Calu3 (cell line): ENCODE measurements around the gene NEDD4L. TPM values are rescaled to one million over a fixed set of nuclear protein-coding genes. Genes with fewer than 3 reads are reported as not detected.

Source experiments
- BruUV-seq: library from RNA; stranded (reverse); fragments of 400-500 nt; replicated peaks from 2 replicates; lab custom pipeline; 2021; lab: Mats Ljungman, UMichigan
- CTCF ChIA-PET: fragments of 300-600 bp; sonication (Branson Sonifier 250); formaldehyde crosslinking; loops from one replicate; lab custom pipeline; 2022; ENCODE audit warnings: antibody characterized with exemption; lab: Charles Lee
- DNase-seq: peaks from one replicate; pipeline ENCODE4 v3.0.0; 2022
- H3K27ac Mint-ChIP-seq: one replicate; pipeline ENCODE4 v1.8.0; 2022; ENCODE audit warnings: mixed read lengths; ENCODE audit not compliant: unreplicated experiment
- H3K27me3 Mint-ChIP-seq: one replicate; pipeline ENCODE4 v1.8.0; 2022; ENCODE audit warnings: mixed read lengths; ENCODE audit not compliant: unreplicated experiment
- H3K36me3 Mint-ChIP-seq: one replicate; pipeline ENCODE4 v1.8.0; 2022; ENCODE audit warnings: mild to moderate bottlenecking, moderate library complexity, mixed read lengths; ENCODE audit not compliant: insufficient read depth, unreplicated experiment
- H3K4me1 Mint-ChIP-seq: one replicate; pipeline ENCODE4 v1.8.0; 2022; ENCODE audit warnings: mild to moderate bottlenecking, low read depth, mixed read lengths; ENCODE audit not compliant: unreplicated experiment
- H3K4me3 Mint-ChIP-seq: one replicate; pipeline ENCODE4 v1.8.0; 2022; ENCODE audit warnings: mild to moderate bottlenecking, low read depth, moderate library complexity, mixed read lengths; ENCODE audit not compliant: unreplicated experiment
- H3K9me3 Mint-ChIP-seq: one replicate; pipeline ENCODE4 v1.8.0; 2022; ENCODE audit warnings: low read depth, mixed read lengths; ENCODE audit not compliant: unreplicated experiment
- intact Hi-C: fragments of 100-400 bp; cut with micrococcal nuclease; formaldehyde crosslinking; loops from one replicate; pipeline ENCODE4 v1.10.0; 2022; ENCODE audit not compliant: unreplicated experiment
- total RNA-seq: library from RNA; stranded (reverse); gene quantifications from 2 replicates; pipeline ENCODE4 v1.2.3, GENCODE V29; 2022
- TF ChIP-seq, protein P1 (sequence below): fragments of 200-600 bp; IDR thresholded peaks from one replicate; pipeline ENCODE4 v1.8.0; 2022; ENCODE audit warnings: antibody characterized with exemption; ENCODE audit not compliant: unreplicated experiment

NEDD4L gene
- total RNA-seq, 1 experiment from 2014 or later: 213 TPM

DNA sequence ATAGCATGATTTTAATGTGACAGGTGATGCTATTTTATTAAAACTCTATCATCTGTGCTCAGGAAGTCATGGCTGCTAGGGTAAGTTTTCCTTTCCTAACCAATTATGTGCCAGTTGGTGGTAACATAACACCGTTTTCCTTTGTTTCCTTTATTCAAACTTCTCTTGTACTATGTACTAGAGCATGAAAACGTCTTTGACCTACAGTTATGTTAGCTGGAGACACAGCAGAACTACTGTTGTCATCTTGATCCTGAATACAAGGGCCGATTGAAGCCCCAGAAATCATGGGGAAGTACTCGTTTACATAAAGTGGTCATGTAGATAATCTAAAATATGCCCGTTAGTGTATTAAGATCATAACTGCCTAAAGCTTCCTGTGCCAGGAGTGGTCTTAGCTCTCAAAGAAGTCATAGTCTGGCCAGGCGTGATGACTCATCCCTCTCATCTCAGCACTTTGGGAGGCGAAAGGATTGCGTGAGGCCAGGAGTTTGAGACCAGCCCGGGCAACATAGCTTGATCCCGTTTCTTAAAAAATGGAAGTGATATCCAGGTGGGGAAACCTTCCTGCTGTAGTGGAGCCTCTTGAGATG lies 20.5 kb downstream of the NEDD4L start:
- H3K27me3 Mint-ChIP-seq: no peaks in the 10 kb centered on the region
- TF ChIP-seq, protein P1, sequence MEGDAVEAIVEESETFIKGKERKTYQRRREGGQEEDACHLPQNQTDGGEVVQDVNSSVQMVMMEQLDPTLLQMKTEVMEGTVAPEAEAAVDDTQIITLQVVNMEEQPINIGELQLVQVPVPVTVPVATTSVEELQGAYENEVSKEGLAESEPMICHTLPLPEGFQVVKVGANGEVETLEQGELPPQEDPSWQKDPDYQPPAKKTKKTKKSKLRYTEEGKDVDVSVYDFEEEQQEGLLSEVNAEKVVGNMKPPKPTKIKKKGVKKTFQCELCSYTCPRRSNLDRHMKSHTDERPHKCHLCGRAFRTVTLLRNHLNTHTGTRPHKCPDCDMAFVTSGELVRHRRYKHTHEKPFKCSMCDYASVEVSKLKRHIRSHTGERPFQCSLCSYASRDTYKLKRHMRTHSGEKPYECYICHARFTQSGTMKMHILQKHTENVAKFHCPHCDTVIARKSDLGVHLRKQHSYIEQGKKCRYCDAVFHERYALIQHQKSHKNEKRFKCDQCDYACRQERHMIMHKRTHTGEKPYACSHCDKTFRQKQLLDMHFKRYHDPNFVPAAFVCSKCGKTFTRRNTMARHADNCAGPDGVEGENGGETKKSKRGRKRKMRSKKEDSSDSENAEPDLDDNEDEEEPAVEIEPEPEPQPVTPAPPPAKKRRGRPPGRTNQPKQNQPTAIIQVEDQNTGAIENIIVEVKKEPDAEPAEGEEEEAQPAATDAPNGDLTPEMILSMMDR: no peak
- H3K9me3 Mint-ChIP-seq: no peaks in the 10 kb centered on the region
- CTCF ChIA-PET: interaction anchor here (1.4 kb wide), 2 partner anchors 10 to 21 kb away, joined by 4 to 5 read pairs; no protein-coding TSS in a partner anchor
- no TSS peak for BruUV-seq
- H3K36me3 Mint-ChIP-seq: peaks cover 7% of the 10 kb centered on the region
- H3K4me1 Mint-ChIP-seq: peaks cover 31% of the 10 kb centered on the region
- intact Hi-C loops: no loop called here
- no peak for DNase-seq
- H3K27ac Mint-ChIP-seq: no peak overlapping the region
- no peak overlapping the region for H3K4me3 Mint-ChIP-seq

DNA sequence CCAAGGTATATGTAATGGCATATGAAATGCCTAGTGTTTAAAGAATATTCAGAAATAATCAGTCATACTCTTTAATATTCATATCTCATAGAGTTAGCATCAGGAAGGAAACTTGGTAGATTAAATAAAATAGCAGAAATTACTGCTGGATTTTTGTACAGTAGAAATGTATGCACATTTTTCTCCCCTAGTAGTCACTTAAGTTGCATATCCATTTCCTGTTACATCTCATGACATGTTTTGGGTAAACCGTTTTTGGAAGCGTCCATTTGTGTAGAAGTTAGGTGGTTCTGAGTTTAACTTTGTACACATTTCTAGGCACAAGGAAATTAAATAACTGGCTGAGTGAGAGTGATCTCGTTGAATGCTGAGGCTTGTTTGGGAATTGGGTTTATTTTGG lies 21.9 kb downstream of the NEDD4L start:
- Mint-ChIP-seq H3K9me3 (no peaks in the 10 kb centered on the region), H3K4me3 (no peak overlapping the region), H3K36me3 (peaks cover 7% of the 10 kb centered on the region), H3K27ac (no peak overlapping the region), H3K4me1 (peaks cover 25% of the 10 kb centered on the region), H3K27me3 (no peaks in the 10 kb centered on the region)
- no peak for DNase-seq
- intact Hi-C loops: no loop called here
- BruUV-seq: no TSS peak
- CTCF ChIA-PET: no interaction called here
- TF ChIP-seq, protein P1: no peak

DNA sequence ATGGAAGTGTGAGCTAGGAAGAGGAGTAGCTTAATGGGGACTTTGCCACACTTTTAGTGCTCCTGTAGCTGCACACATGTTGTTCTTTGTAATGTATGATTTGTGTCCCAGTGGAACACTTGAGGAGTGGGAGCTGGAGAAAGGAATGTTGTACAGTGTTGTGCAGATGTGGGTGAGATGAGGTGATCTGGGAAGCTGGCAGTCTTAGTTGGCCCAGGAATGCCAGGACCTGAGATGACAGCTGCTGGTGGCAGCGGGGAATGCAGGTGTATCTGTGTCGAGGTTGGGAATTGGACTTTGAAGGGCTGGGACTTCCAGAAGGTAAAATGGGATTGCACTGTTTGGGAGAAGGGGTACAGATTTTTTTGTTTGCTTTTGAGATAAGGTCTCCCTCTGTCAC lies 23.6 kb downstream of the NEDD4L start:
- H3K4me1 Mint-ChIP-seq: peaks cover 34% of the 10 kb centered on the region
- CTCF ChIA-PET: interaction anchor here (0.6 to 0.7 kb wide), 2 partner anchors 579 to 846 kb away, joined by 3 to 4 read pairs; no protein-coding TSS in a partner anchor
- H3K27ac Mint-ChIP-seq: no peak overlapping the region
- no peaks in the 10 kb centered on the region for H3K9me3 Mint-ChIP-seq
- peaks cover 5% of the 10 kb centered on the region for H3K36me3 Mint-ChIP-seq
- BruUV-seq: no TSS peak
- intact Hi-C loops: no loop called here
- TF ChIP-seq, protein P1: peak; percentile 16
- no peaks in the 10 kb centered on the region for H3K27me3 Mint-ChIP-seq
- H3K4me3 Mint-ChIP-seq: no peak overlapping the region
- no peak for DNase-seq

DNA sequence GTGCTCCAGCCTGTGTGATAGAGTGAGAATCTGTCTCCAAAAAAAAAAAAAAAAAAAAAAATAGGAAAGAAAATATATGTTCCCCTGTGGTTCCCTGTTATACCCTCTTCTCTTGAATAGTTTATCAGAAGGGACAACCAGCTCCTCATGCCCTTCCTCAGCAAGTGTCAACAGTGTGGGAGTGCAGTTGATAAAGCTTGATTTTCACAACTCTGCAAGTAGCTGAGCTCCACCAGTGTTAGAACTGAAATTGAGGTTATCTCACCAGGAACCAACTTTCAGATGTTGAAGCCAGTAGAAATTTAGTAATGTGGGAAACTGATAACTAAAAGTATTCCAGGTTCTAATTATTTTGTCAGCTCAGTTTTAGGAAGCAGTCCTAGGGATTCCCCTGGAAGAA lies 25.1 kb downstream of the NEDD4L start:
- H3K9me3 Mint-ChIP-seq: no peaks in the 10 kb centered on the region
- intact Hi-C loops: no loop called here
- peaks cover 9% of the 10 kb centered on the region for H3K36me3 Mint-ChIP-seq
- H3K27me3 Mint-ChIP-seq: no peaks in the 10 kb centered on the region
- peaks cover 45% of the 10 kb centered on the region for H3K4me1 Mint-ChIP-seq
- TF ChIP-seq, protein P1: no peak
- no peak overlapping the region for H3K27ac Mint-ChIP-seq
- CTCF ChIA-PET: interaction anchor here (1.5 kb wide), 1 partner anchor 26 kb away, joined by 4 read pairs; the partner anchor contains the start of gene NEDD4L
- no peak overlapping the region for H3K4me3 Mint-ChIP-seq
- DNase-seq: no peak
- no TSS peak for BruUV-seq
